ENCODE measurements around the gene ACTA2.

ACTA2 gene

DNA sequence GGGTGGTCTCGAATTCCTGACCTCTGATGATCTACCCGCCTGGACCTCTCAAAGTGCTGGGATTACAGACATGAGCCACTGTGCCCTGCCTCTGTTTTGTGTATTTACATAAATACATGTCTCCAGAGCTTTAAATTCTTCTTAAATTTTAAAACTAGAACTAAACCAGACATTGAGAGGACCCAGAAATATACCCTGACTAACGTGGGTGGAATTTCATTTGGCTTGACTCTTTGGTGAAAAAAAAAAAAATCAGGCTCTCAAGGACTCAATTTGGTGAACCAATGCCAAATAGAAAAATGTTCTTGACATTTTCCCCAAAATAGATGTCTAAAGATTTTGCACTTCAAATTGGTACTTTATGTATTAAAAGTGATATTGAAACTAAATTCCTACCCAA is 21.4 kb upstream of the ACTA2 start:
- no peak overlapping the region for H3K27ac ChIP-seq (ENCODE audit: low read depth, low read length)
- no peak overlapping the region for H3K4me3 ChIP-seq (ENCODE audit: low read depth in 1 of 5, low read length in 5 of 5)
- H3K27me3 ChIP-seq (ENCODE audit: control insufficient read depth in 5 of 5, insufficient read depth in 4 of 5, low read length in 5 of 5): no peaks in the 10 kb centered on the region
- no peaks in the 10 kb centered on the region for H3K9me3 ChIP-seq (ENCODE audit: control insufficient read depth in 5 of 5, low read length in 5 of 5)
- H3K9ac ChIP-seq (ENCODE audit: low read length in 5 of 5): no peak overlapping the region
- H3K36me3 ChIP-seq (ENCODE audit: control insufficient read depth in 5 of 5, insufficient read depth in 5 of 5, low read length in 5 of 5): no peaks in the 10 kb centered on the region
- H3K4me1 ChIP-seq (ENCODE audit: control insufficient read depth in 5 of 5, insufficient read depth in 5 of 5, low read length in 5 of 5): peaks cover 0 to 20% (median 11%) of the 10 kb centered on the region in 5 donors

DNA sequence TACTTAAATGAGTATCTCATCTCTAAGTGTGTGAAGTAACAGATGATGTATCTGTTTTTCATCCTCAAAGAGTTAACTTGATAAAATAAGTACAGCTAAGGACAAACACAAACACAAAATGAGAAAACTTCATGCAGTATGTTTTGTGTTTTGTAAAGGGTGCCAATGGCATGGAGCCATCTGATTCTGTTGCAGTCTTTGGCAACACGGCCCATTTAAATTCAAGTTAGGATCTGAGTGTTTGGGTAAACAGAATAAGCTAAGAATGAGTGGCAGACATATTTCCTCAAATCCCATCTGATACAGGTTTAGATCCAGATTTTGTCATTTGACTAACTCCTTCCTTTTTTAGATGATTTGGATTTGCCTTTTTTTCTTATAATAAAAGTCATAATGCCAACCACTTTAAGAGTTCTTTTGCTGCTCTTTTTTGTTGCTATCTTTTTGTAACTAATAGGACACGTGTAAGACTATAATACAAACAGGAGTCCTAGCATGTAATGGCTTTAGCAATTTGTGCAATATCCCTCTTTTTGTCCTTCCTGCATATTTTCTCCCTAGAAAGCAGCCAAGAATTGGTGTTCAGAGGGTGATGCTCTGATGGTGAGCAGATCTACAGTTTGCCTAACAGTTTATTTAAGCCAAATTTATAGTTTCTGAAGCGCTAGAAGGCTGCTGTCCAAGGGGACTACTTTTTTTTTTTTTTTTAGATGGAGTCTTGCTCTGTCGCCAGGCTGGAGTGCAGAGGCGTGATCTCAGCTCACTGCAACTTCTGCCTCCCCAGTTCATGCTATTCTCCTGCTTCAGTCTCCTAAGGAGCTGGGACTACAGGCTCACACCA is 18.9 kb upstream of the ACTA2 start:
- Histone ChIP-seq H3K4me1 (ENCODE audit: control insufficient read depth in 5 of 5, insufficient read depth in 5 of 5, low read length in 5 of 5) (peaks cover 0 to 19% (median 11%) of the 10 kb centered on the region in 5 donors), H3K36me3 (ENCODE audit: control insufficient read depth in 5 of 5, insufficient read depth in 5 of 5, low read length in 5 of 5) (no peaks in the 10 kb centered on the region), H3K4me3 (ENCODE audit: low read depth in 1 of 5, low read length in 5 of 5) (peak overlapping the region in 1 of 5 donors; percentile 3), H3K27ac (ENCODE audit: low read depth, low read length) (no peak overlapping the region), H3K9ac (ENCODE audit: low read length in 5 of 5) (no peak overlapping the region), H3K9me3 (ENCODE audit: control insufficient read depth in 5 of 5, low read length in 5 of 5) (no peaks in the 10 kb centered on the region), H3K27me3 (ENCODE audit: control insufficient read depth in 5 of 5, insufficient read depth in 4 of 5, low read length in 5 of 5) (no peaks in the 10 kb centered on the region)

DNA sequence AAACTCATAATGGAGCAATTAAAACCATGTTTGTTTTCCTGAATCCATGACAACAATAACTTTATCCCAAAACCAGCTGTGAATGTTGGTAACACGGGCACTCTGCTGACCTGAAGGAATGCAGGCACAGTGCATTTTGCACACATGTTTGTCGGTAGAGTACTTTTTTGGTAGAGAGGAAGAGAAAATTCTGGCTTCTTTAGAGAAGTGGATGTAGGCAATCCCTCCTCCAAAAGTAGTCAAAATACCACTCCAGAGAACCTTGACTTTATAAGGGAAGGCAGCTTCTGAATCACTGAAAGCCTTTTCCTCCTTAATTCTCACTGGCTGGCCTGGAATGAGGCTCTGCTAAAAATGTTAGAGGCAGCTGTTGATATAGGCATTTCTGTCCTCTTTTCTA is 15.8 kb upstream of the ACTA2 start:
- Histone ChIP-seq H3K4me1 (ENCODE audit: control insufficient read depth in 5 of 5, insufficient read depth in 5 of 5, low read length in 5 of 5) (peaks cover 0 to 7% (median 6%) of the 10 kb centered on the region in 5 donors), H3K27ac (ENCODE audit: low read depth, low read length) (no peak overlapping the region), H3K36me3 (ENCODE audit: control insufficient read depth in 5 of 5, insufficient read depth in 5 of 5, low read length in 5 of 5) (no peaks in the 10 kb centered on the region), H3K27me3 (ENCODE audit: control insufficient read depth in 5 of 5, insufficient read depth in 4 of 5, low read length in 5 of 5) (no peaks in the 10 kb centered on the region), H3K9me3 (ENCODE audit: control insufficient read depth in 5 of 5, low read length in 5 of 5) (no peaks in the 10 kb centered on the region), H3K4me3 (ENCODE audit: low read depth in 1 of 5, low read length in 5 of 5) (no peak overlapping the region), H3K9ac (ENCODE audit: low read length in 5 of 5) (no peak overlapping the region)

DNA sequence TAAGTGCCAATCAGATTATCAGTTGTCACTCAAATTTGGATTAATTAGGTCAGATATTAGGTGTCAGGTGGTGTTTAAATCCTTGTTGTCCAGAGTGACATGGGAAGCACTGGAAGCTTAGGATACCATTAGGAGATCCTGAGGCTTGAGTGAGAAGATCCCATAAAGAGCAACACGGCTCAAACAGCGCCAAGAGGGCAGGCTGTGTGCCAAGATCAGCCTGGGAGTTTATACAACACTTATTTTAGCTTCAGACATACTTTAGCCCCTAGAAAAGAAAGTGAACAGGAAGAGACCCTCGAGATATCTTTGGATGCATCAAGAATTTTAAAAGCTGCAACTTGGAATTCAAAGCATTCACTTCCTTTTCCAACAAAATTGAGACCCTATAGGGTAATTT is 14.2 kb upstream of the ACTA2 start:
- no peaks in the 10 kb centered on the region for H3K9me3 ChIP-seq (ENCODE audit: control insufficient read depth in 5 of 5, low read length in 5 of 5)
- H3K4me1 ChIP-seq (ENCODE audit: control insufficient read depth in 5 of 5, insufficient read depth in 5 of 5, low read length in 5 of 5): peaks cover 0 to 11% (median 6%) of the 10 kb centered on the region in 5 donors
- no peaks in the 10 kb centered on the region for H3K36me3 ChIP-seq (ENCODE audit: control insufficient read depth in 5 of 5, insufficient read depth in 5 of 5, low read length in 5 of 5)
- no peak overlapping the region for H3K4me3 ChIP-seq (ENCODE audit: low read depth in 1 of 5, low read length in 5 of 5)
- no peak overlapping the region for H3K9ac ChIP-seq (ENCODE audit: low read length in 5 of 5)
- no peak overlapping the region for H3K27ac ChIP-seq (ENCODE audit: low read depth, low read length)
- no peaks in the 10 kb centered on the region for H3K27me3 ChIP-seq (ENCODE audit: control insufficient read depth in 5 of 5, insufficient read depth in 4 of 5, low read length in 5 of 5)

DNA sequence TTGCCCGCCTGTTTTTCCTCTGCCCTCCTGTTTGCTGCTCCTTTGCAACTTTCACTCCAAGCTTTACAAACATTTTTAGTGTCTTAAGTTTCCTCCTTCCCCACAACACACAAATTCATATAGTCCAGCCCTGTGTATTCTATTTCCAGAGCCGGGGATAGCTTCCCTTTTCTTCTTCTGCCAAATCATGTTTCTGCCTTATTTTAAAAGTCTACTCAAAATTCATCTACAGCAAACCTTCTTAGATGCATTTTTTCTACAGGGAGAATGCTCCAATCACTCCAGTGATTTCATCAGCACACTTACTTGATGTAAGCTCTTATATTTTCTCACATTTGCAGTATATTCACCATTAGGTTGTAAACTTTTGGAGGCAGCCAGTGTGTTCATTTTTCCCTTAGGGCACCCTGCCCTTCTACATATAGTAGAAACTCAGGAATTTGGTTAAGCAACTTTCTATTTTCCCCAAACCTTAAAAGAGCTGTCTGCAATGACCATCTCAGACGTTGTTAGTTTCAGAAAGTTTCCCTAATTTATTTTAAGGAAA is 12.4 kb upstream of the ACTA2 start:
- Histone ChIP-seq H3K27ac (ENCODE audit: low read depth, low read length) (no peak overlapping the region), H3K36me3 (ENCODE audit: control insufficient read depth in 5 of 5, insufficient read depth in 5 of 5, low read length in 5 of 5) (no peaks in the 10 kb centered on the region), H3K4me1 (ENCODE audit: control insufficient read depth in 5 of 5, insufficient read depth in 5 of 5, low read length in 5 of 5) (peaks cover 0 to 11% (median 3%) of the 10 kb centered on the region in 5 donors), H3K27me3 (ENCODE audit: control insufficient read depth in 5 of 5, insufficient read depth in 4 of 5, low read length in 5 of 5) (no peaks in the 10 kb centered on the region), H3K4me3 (ENCODE audit: low read depth in 1 of 5, low read length in 5 of 5) (no peak overlapping the region), H3K9ac (ENCODE audit: low read length in 5 of 5) (no peak overlapping the region), H3K9me3 (ENCODE audit: control insufficient read depth in 5 of 5, low read length in 5 of 5) (no peaks in the 10 kb centered on the region)

DNA sequence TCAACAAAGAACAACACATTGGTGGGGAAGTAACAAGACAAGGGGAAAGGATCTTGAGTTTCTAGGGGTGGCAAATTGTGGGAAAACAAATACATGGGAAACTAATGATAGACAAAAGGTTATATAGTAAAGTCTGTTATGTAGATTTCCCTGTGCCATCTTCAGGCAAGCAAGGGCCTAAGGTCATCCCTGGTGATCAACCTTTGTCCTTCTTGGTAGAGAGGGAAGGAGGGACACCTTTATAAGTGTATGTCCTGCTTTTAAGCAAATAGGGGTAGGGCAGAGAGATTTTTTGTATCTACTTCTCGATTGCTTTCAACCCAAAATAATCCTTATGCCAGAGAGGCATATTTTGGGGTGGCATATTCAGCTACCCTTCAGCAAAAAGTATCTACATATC is 11.8 kb upstream of the ACTA2 start:
- peaks cover 0 to 11% (median 3%) of the 10 kb centered on the region in 5 donors for H3K4me1 ChIP-seq (ENCODE audit: control insufficient read depth in 5 of 5, insufficient read depth in 5 of 5, low read length in 5 of 5)
- no peaks in the 10 kb centered on the region for H3K9me3 ChIP-seq (ENCODE audit: control insufficient read depth in 5 of 5, low read length in 5 of 5)
- no peaks in the 10 kb centered on the region for H3K36me3 ChIP-seq (ENCODE audit: control insufficient read depth in 5 of 5, insufficient read depth in 5 of 5, low read length in 5 of 5)
- no peak overlapping the region for H3K9ac ChIP-seq (ENCODE audit: low read length in 5 of 5)
- no peak overlapping the region for H3K4me3 ChIP-seq (ENCODE audit: low read depth in 1 of 5, low read length in 5 of 5)
- H3K27me3 ChIP-seq (ENCODE audit: control insufficient read depth in 5 of 5, insufficient read depth in 4 of 5, low read length in 5 of 5): no peaks in the 10 kb centered on the region
- no peak overlapping the region for H3K27ac ChIP-seq (ENCODE audit: low read depth, low read length)

DNA sequence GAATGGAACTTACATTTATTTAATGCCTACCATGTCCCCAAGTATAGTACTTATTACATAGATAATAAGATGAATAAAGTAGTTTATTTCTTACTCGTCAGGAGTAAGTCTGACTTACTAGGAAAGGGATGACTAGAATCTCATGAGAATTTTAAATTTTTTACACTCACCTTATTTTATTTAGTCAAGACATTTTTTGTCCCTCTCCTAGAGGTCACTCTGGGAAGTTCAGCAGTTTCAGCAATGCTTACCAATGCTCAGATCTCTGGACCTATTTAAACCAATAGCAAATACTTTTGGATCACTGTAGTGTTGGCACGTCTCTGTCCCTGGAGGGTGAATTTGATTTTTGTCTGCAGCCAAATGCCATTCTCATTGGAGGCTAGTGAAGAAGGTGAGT is 10.7 kb upstream of the ACTA2 start:
- H3K4me1 ChIP-seq (ENCODE audit: control insufficient read depth in 5 of 5, insufficient read depth in 5 of 5, low read length in 5 of 5): peaks cover 0 to 11% (median 3%) of the 10 kb centered on the region in 5 donors
- H3K27me3 ChIP-seq (ENCODE audit: control insufficient read depth in 5 of 5, insufficient read depth in 4 of 5, low read length in 5 of 5): no peaks in the 10 kb centered on the region
- no peaks in the 10 kb centered on the region for H3K36me3 ChIP-seq (ENCODE audit: control insufficient read depth in 5 of 5, insufficient read depth in 5 of 5, low read length in 5 of 5)
- H3K9me3 ChIP-seq (ENCODE audit: control insufficient read depth in 5 of 5, low read length in 5 of 5): no peaks in the 10 kb centered on the region
- no peak overlapping the region for H3K4me3 ChIP-seq (ENCODE audit: low read depth in 1 of 5, low read length in 5 of 5)
- no peak overlapping the region for H3K9ac ChIP-seq (ENCODE audit: low read length in 5 of 5)
- H3K27ac ChIP-seq (ENCODE audit: low read depth, low read length): no peak overlapping the region

DNA sequence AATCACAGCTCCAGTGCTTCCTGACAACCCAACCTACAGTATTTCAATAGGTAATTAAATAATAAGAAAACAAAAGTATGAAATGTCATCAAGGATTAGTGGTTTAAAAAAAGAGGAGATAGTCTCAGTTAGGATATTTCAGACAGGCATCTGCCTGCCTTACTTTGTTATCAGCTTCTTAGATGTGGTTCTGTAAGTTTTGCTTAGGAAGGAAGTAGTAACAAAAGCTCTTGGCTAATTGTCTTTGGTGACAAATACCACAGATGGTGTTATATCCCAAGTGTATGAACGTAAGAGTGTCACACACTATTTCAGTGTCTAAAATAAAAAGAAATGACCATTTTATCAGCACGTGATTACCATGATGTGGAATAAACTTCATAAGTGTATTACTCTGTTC is 9.8 kb upstream of the ACTA2 start:
- Histone ChIP-seq H3K27me3 (ENCODE audit: control insufficient read depth in 5 of 5, insufficient read depth in 4 of 5, low read length in 5 of 5) (no peaks in the 10 kb centered on the region), H3K9ac (ENCODE audit: low read length in 5 of 5) (no peak overlapping the region), H3K4me1 (ENCODE audit: control insufficient read depth in 5 of 5, insufficient read depth in 5 of 5, low read length in 5 of 5) (peaks cover 0 to 11% (median 3%) of the 10 kb centered on the region in 5 donors), H3K4me3 (ENCODE audit: low read depth in 1 of 5, low read length in 5 of 5) (no peak overlapping the region), H3K9me3 (ENCODE audit: control insufficient read depth in 5 of 5, low read length in 5 of 5) (no peaks in the 10 kb centered on the region), H3K27ac (ENCODE audit: low read depth, low read length) (no peak overlapping the region), H3K36me3 (ENCODE audit: control insufficient read depth in 5 of 5, insufficient read depth in 5 of 5, low read length in 5 of 5) (no peaks in the 10 kb centered on the region)

DNA sequence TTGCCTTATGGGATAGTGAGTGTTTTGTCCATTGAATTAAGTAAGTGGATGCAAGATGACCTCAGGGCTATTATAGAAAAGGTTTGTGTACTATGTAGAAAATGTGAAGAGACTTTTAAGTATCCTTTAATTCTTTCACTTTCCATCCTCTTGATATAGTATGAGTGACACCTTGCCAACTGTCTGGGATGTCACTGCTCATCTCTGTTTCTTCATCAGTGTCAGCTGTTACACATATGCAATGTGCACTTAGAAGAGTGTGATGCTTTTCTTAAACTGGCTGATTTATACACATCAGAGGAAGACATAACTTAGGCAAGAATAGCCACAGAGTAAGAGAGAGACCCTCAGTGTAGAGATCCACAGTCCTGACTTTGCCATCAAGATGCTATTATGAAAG is 8.7 kb upstream of the ACTA2 start:
- Histone ChIP-seq H3K4me1 (ENCODE audit: control insufficient read depth in 5 of 5, insufficient read depth in 5 of 5, low read length in 5 of 5) (peaks cover 0 to 11% (median 3%) of the 10 kb centered on the region in 5 donors), H3K4me3 (ENCODE audit: low read depth in 1 of 5, low read length in 5 of 5) (no peak overlapping the region), H3K9me3 (ENCODE audit: control insufficient read depth in 5 of 5, low read length in 5 of 5) (no peaks in the 10 kb centered on the region), H3K36me3 (ENCODE audit: control insufficient read depth in 5 of 5, insufficient read depth in 5 of 5, low read length in 5 of 5) (no peaks in the 10 kb centered on the region), H3K9ac (ENCODE audit: low read length in 5 of 5) (peak overlapping the region in 1 of 5 donors; percentile 13), H3K27me3 (ENCODE audit: control insufficient read depth in 5 of 5, insufficient read depth in 4 of 5, low read length in 5 of 5) (no peaks in the 10 kb centered on the region), H3K27ac (ENCODE audit: low read depth, low read length) (no peak overlapping the region)

DNA sequence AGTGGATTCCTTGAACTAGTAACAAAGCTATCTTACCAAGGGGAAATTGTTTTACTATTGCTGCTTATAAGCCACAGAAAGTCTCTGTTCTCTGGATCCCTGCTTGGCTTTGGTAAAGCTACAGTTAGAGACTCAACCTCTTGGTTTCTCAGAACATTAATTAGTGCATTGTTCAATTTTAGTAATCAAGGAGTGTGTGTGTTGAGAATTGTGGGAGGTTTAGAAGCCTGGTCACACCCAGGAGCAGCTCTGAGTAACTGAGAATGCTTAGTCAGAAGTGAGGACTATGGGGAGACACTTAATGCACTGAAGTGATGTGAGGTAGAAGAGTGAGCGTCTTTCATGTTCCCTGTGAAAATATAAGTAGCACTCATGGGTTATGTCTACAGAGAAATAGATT is 8.2 kb upstream of the ACTA2 start:
- Histone ChIP-seq H3K4me1 (ENCODE audit: control insufficient read depth in 5 of 5, insufficient read depth in 5 of 5, low read length in 5 of 5) (peaks cover 0 to 8% (median 3%) of the 10 kb centered on the region in 5 donors), H3K36me3 (ENCODE audit: control insufficient read depth in 5 of 5, insufficient read depth in 5 of 5, low read length in 5 of 5) (no peaks in the 10 kb centered on the region), H3K4me3 (ENCODE audit: low read depth in 1 of 5, low read length in 5 of 5) (no peak overlapping the region), H3K27ac (ENCODE audit: low read depth, low read length) (no peak overlapping the region), H3K9ac (ENCODE audit: low read length in 5 of 5) (no peak overlapping the region), H3K27me3 (ENCODE audit: control insufficient read depth in 5 of 5, insufficient read depth in 4 of 5, low read length in 5 of 5) (no peaks in the 10 kb centered on the region), H3K9me3 (ENCODE audit: control insufficient read depth in 5 of 5, low read length in 5 of 5) (no peaks in the 10 kb centered on the region)
